SHP77 treated with DMSO at 0.1 percent for 48 hours (cell line): Measurements from ENCODE around the gene DLGAP3.
"Not testable (repeated sequence)": the region's sequence is repeated elsewhere in the genome, so short reads cannot be mapped to it uniquely, and the experiment has no call there.

Experiments used
- DNase-seq: peaks from one replicate; lab custom pipeline; 2025; lab: John Stamatoyannopoulos, UW

The DLGAP3 gene

GRCh38 chr1:34829250-34829649 is 100.2 kb downstream of the DLGAP3 start:
- no peak for DNase-seq

GRCh38 chr1:34828611-34829010 is 100.8 kb downstream of the DLGAP3 start:
- no peak for DNase-seq

- DNase-seq = no peak
These were observed 102.0 kb downstream of the DLGAP3 start for GRCh38 chr1:34827341-34827941.

GRCh38 chr1:34825455-34826091 is 103.9 kb downstream of the DLGAP3 start:
- DNase-seq = no peak

- no peak for DNase-seq
These were observed 104.5 kb downstream of the DLGAP3 start for GRCh38 chr1:34824817-34825454.

GRCh38 chr1:34822202-34822601 is 107.2 kb downstream of the DLGAP3 start:
- DNase-seq = no peak

GRCh38 chr1:34818862-34819261 is 110.6 kb downstream of the DLGAP3 start:
- not testable (repeated sequence) for DNase-seq

GRCh38 chr1:34816778-34817177 is 112.7 kb downstream of the DLGAP3 start:
- DNase-seq = no peak

- DNase-seq = no peak
These were observed 113.1 kb downstream of the DLGAP3 start for GRCh38 chr1:34816332-34816731.
